Liver (tissue), 3 donors: ENCODE measurements around the gene SOST.

Source experiments
- CTCF ChIP-seq: fragments of 150-350 bp; IDR thresholded peaks from 2 replicates; pipeline ENCODE4 v1.5.1; 2017; ENCODE audit warnings: improper control_type of control experiment, low read depth, low read length; ENCODE audit not compliant: missing input control
- FOXA2 ChIP-seq: IDR thresholded peaks from 2 replicates; pipeline ENCODE4 v1.6.1; 2016; ENCODE audit warnings: antibody characterized with exemption
- GABPA ChIP-seq, 2 donors: IDR thresholded peaks in 1 of 2; conservative IDR thresholded peaks in 1 of 2; 2 replicates each; pipeline ENCODE4 v1.6.1; 2016; ENCODE audit warnings: antibody characterized with exemption in 2 of 2, mild to moderate bottlenecking in 1 of 2, moderate library complexity in 1 of 2
- HNF4A ChIP-seq, 2 donors: conservative IDR thresholded peaks; 2 replicates each; pipeline ENCODE4 v1.6.1; 2016; ENCODE audit warnings: antibody characterized with exemption in 2 of 2, mild to moderate bottlenecking in 2 of 2
- JUND ChIP-seq, 2 donors: IDR thresholded peaks; 2 replicates each; pipeline ENCODE4 v1.6.1; 2016; ENCODE audit warnings: antibody characterized with exemption in 2 of 2
- RAD21 ChIP-seq, 2 donors: IDR thresholded peaks; 2 replicates each; pipeline ENCODE4 v1.6.1; 2016; ENCODE audit warnings: antibody characterized with exemption in 2 of 2, mild to moderate bottlenecking in 2 of 2
- RXRA ChIP-seq, 2 donors: IDR thresholded peaks; 2 replicates each; pipeline ENCODE4 v1.6.1; 2017 to 2018; ENCODE audit warnings: antibody characterized with exemption in 2 of 2, mild to moderate bottlenecking in 1 of 2
- TAF1 ChIP-seq: conservative IDR thresholded peaks from 2 replicates; pipeline ENCODE4 v1.6.1; 2016; ENCODE audit warnings: antibody characterized with exemption, mild to moderate bottlenecking
- YY1 ChIP-seq: IDR thresholded peaks from 2 replicates; pipeline ENCODE4 v1.6.1; 2016; ENCODE audit warnings: antibody characterized with exemption, mild to moderate bottlenecking
- TF ChIP-seq, protein P1 (sequence below): IDR thresholded peaks from 2 replicates; pipeline ENCODE4 v1.6.1; 2016; ENCODE audit warnings: antibody characterized with exemption
- TF ChIP-seq, protein P2 (sequence below): IDR thresholded peaks from 2 replicates; pipeline ENCODE4 v1.6.1; 2016; ENCODE audit warnings: antibody characterized with exemption
- donor health status: healthy.
- donor health status: healthy.

- no peak for TF ChIP-seq RAD21 (IDR thresholded peaks at IDR 0.05)
- TF ChIP-seq, protein P1, sequence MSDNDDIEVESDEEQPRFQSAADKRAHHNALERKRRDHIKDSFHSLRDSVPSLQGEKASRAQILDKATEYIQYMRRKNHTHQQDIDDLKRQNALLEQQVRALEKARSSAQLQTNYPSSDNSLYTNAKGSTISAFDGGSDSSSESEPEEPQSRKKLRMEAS, result no peak
- TF ChIP-seq CTCF, result no peak
- TF ChIP-seq HNF4A (conservative IDR thresholded peaks at IDR 0.05), result no peak
- TF ChIP-seq TAF1, result no peak
- TF ChIP-seq GABPA (IDR thresholded peaks at IDR 0.05 in 1 of 2, conservative IDR thresholded peaks at IDR 0.05 in 1 of 2), result no peak
- TF ChIP-seq, protein P2, sequence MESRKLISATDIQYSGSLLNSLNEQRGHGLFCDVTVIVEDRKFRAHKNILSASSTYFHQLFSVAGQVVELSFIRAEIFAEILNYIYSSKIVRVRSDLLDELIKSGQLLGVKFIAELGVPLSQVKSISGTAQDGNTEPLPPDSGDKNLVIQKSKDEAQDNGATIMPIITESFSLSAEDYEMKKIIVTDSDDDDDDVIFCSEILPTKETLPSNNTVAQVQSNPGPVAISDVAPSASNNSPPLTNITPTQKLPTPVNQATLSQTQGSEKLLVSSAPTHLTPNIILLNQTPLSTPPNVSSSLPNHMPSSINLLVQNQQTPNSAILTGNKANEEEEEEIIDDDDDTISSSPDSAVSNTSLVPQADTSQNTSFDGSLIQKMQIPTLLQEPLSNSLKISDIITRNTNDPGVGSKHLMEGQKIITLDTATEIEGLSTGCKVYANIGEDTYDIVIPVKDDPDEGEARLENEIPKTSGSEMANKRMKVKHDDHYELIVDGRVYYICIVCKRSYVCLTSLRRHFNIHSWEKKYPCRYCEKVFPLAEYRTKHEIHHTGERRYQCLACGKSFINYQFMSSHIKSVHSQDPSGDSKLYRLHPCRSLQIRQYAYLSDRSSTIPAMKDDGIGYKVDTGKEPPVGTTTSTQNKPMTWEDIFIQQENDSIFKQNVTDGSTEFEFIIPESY, result no peak
- no peak for TF ChIP-seq FOXA2
- TF ChIP-seq JUND (IDR thresholded peaks at IDR 0.05), result no peak
- no peak for TF ChIP-seq RXRA (IDR thresholded peaks at IDR 0.05)
- no peak for TF ChIP-seq YY1
Measured at GRCh38 chr17:43788540-43788939, 29.9 kb upstream of the SOST start.
